IMR-90 (cell line): ENCODE data around the gene TCERG1L. TPM values are rescaled to one million over a fixed set of nuclear protein-coding genes. Genes with fewer than 3 reads are reported as not detected.

ENCODE experiments used
- ATAC-seq: fragments of 200-7000 bp; cut with Tn5 transposase; 2 replicates; pipeline ENCODE4 v1.9.1; 2020; ENCODE audit warnings: low read depth, mild to moderate bottlenecking, moderate library complexity
- BruUV-seq: library from RNA; stranded (reverse); fragments of 400-500 nt; replicated peaks from 2 replicates; lab custom pipeline; 2021; lab: Mats Ljungman, UMichigan
- CTCF ChIA-PET: fragments of 300-600 bp; formaldehyde crosslinking; extraction: SDS; loops from one replicate; lab custom pipeline; 2021; ENCODE audit warnings: antibody characterized with exemption; lab: Yijun Ruan, JAX
- POLR2A ChIA-PET: fragments of 300-600 bp; sonication (Branson Sonifier 250); formaldehyde crosslinking; loops from one replicate; lab custom pipeline; 2022; ENCODE audit warnings: antibody characterized with exemption; ENCODE audit not compliant: unreplicated experiment; lab: Charles Lee
- DNase-seq: peaks from one replicate; pipeline ENCODE4 v3.0.0; 2013
- H2AFZ ChIP-seq: replicated peaks from 2 replicates; pipeline ENCODE3; 2013; ENCODE audit warnings: low read length, mild to moderate bottlenecking; ENCODE audit not compliant: poor library complexity
- H2AK5ac ChIP-seq: 2 replicates; pipeline ENCODE4 v1.6.1; 2013; ENCODE audit warnings: low read depth, low read length, inconsistent platforms
- H2AK9ac ChIP-seq: replicated peaks from 2 replicates; pipeline ENCODE3; 2013; ENCODE audit warnings: mild to moderate bottlenecking, low read depth, low read length, moderate library complexity; ENCODE audit not compliant: poor library complexity
- H2BK120ac ChIP-seq: 2 replicates; pipeline ENCODE4 v1.6.1; 2013; ENCODE audit warnings: low read depth, low read length, inconsistent platforms
- H2BK15ac ChIP-seq: 3 replicates; pipeline ENCODE4 v1.6.1; 2013; ENCODE audit warnings: low read depth, low read length, inconsistent platforms
- H2BK20ac ChIP-seq: 2 replicates; pipeline ENCODE4 v1.6.1; 2013; ENCODE audit warnings: low read depth, mild to moderate bottlenecking, inconsistent platforms, low read length, moderate library complexity
- H2BK5ac ChIP-seq: 2 replicates; pipeline ENCODE4 v1.6.1; 2013; ENCODE audit warnings: mild to moderate bottlenecking, low read depth, low read length, inconsistent platforms; ENCODE audit not compliant: poor library complexity, severe bottlenecking
- H3K14ac ChIP-seq: replicated peaks from 2 replicates; pipeline ENCODE4 v1.6.1; 2013; ENCODE audit warnings: low read depth, low read length, inconsistent platforms
- H3K18ac ChIP-seq: 2 replicates; pipeline ENCODE4 v1.6.1; 2013; ENCODE audit warnings: low read depth, low read length, control low read depth
- H3K23ac ChIP-seq: 2 replicates; pipeline ENCODE4 v1.6.1; 2013; ENCODE audit warnings: low read depth, low read length, inconsistent platforms
- H3K27ac ChIP-seq: 2 replicates; pipeline ENCODE4 v1.5.1; 2013; ENCODE audit warnings: mild to moderate bottlenecking, control low read depth, low read length; ENCODE audit not compliant: insufficient read depth
- H3K27me3 ChIP-seq: 2 replicates; pipeline ENCODE4 v1.6.1; 2013; ENCODE audit warnings: low read length; ENCODE audit not compliant: control insufficient read depth, insufficient read depth
- H3K36me3 ChIP-seq: 2 replicates; pipeline ENCODE4 v1.6.1; 2013; ENCODE audit warnings: low read length, mixed read lengths; ENCODE audit not compliant: control insufficient read depth, insufficient read depth
- H3K4ac ChIP-seq: 2 replicates; pipeline ENCODE4 v1.6.1; 2013; ENCODE audit warnings: low read depth, low read length, inconsistent platforms
- H3K4me1 ChIP-seq: 2 replicates; pipeline ENCODE4 v1.6.1; 2013; ENCODE audit warnings: low read length, mixed read lengths; ENCODE audit not compliant: control insufficient read depth, insufficient read depth
- H3K4me2 ChIP-seq: 2 replicates; pipeline ENCODE4 v1.6.1; 2013; ENCODE audit warnings: low read depth, mild to moderate bottlenecking, control low read depth, low read length, moderate library complexity
- H3K4me3 ChIP-seq: 2 replicates; pipeline ENCODE4 v1.5.1; 2013; ENCODE audit warnings: low read depth, mild to moderate bottlenecking, control low read depth, low read length, moderate library complexity; ENCODE audit not compliant: insufficient read depth
- H3K56ac ChIP-seq: 2 replicates; pipeline ENCODE4 v1.6.1; 2013; ENCODE audit warnings: low read length, inconsistent platforms; ENCODE audit not compliant: insufficient read depth; ENCODE audit errors: extremely low read depth
- H3K79me1 ChIP-seq, 2 experiments: 2 replicates each; pipeline ENCODE4 v1.6.1; 2013; ENCODE audit warnings: low read length in 2 of 2, inconsistent platforms in 1 of 2, low read depth in 1 of 2
- H3K9ac ChIP-seq: 2 replicates; pipeline ENCODE4 v1.6.1; 2013; ENCODE audit warnings: low read depth, low read length, control low read depth
- H3K9me1 ChIP-seq: 2 replicates; pipeline ENCODE4 v1.6.1; 2013; ENCODE audit warnings: low read length, inconsistent platforms; ENCODE audit not compliant: insufficient read depth
- H3K9me3 ChIP-seq: 2 replicates; pipeline ENCODE4 v1.6.1; 2013; ENCODE audit warnings: low read length; ENCODE audit not compliant: control insufficient read depth, insufficient read depth
- H4K20me1 ChIP-seq: 2 replicates; pipeline ENCODE4 v1.6.1; 2013; ENCODE audit warnings: low read length, inconsistent platforms; ENCODE audit not compliant: insufficient read depth
- H4K5ac ChIP-seq: 2 replicates; pipeline ENCODE4 v1.6.1; 2013; ENCODE audit warnings: mild to moderate bottlenecking, low read depth, low read length, control low read depth
- H4K8ac ChIP-seq, 2 experiments: 2 replicates each; pipeline ENCODE4 v1.6.1; 2013; ENCODE audit warnings: low read depth in 2 of 2, low read length in 2 of 2, control low read depth in 1 of 2, inconsistent platforms in 1 of 2
- H4K91ac ChIP-seq: 2 replicates; pipeline ENCODE4 v1.6.1; 2013; ENCODE audit warnings: low read depth, low read length, inconsistent platforms; ENCODE audit not compliant: insufficient read depth
- BHLHE40 ChIP-seq: fragments of 150-350 bp; IDR thresholded peaks from 2 replicates; pipeline ENCODE4 v1.6.1; 2016; ENCODE audit warnings: mild to moderate bottlenecking, low read depth, low read length
- CEBPB ChIP-seq: IDR thresholded peaks from 2 replicates; pipeline ENCODE4 v1.6.1; 2012; ENCODE audit warnings: low read depth, low read length, improper control_type of control experiment
- CHD1 ChIP-seq: IDR thresholded peaks from 2 replicates; pipeline ENCODE4 v1.6.1; 2012; ENCODE audit warnings: low read depth, low read length, improper control_type of control experiment
- MAZ ChIP-seq: IDR thresholded peaks from 2 replicates; pipeline ENCODE4 v1.6.1; 2012; ENCODE audit warnings: low read depth, mild to moderate bottlenecking, low read length, improper control_type of control experiment, moderate library complexity, borderline replicate concordance
- MXI1 ChIP-seq: IDR thresholded peaks from 2 replicates; pipeline ENCODE4 v1.6.1; 2012; ENCODE audit warnings: low read depth, mild to moderate bottlenecking, low read length, moderate library complexity, borderline replicate concordance
- NFE2L2 ChIP-seq: fragments of 150-350 bp; IDR thresholded peaks from 2 replicates; pipeline ENCODE4 v1.6.1; 2016; ENCODE audit warnings: low read depth, mild to moderate bottlenecking, low read length
- RAD21 ChIP-seq: IDR thresholded peaks from 2 replicates; pipeline ENCODE4 v1.6.1; 2012; ENCODE audit warnings: low read length, improper control_type of control experiment
- WGBS, 2 experiments: methylation state at CpG; one replicate each; pipeline versions ENCODE4 v1.1.5 to v1.1.7; 2013; ENCODE audit warnings: missing lambda C conversion rate in 2 of 2; ENCODE audit not compliant: insufficient read length in 1 of 2; ENCODE audit errors: extremely low coverage in 2 of 2; 5-methylcytosine and 5-hydroxymethylcytosine counted together
- dilution Hi-C: fragments of 300-500 bp; cut with HindIII; formaldehyde crosslinking; loops from one replicate; pipeline ENCODE4 v1.14.3; 2018; ENCODE audit warnings: low sequenced_read_pairs; ENCODE audit not compliant: unreplicated experiment
- in situ Hi-C: fragments of 300-500 bp; cut with MboI; formaldehyde crosslinking; loops from 3 replicates; pipeline ENCODE4 v1.14.3; 2019; ENCODE audit warnings: low sequenced_read_pairs, inconsistent platforms, mixed read lengths
- intact Hi-C: fragments of 100-400 bp; cut with micrococcal nuclease; formaldehyde crosslinking; loops from 2 replicates; pipeline ENCODE4 v1.10.0; 2022
- polyA plus RNA-seq, 3 experiments: library from polyadenylated mRNA; depleted of rRNA; stranded (reverse); fragments of >200 nt; gene quantifications; 2 replicates each; pipeline ENCODE4 v1.2.3, GENCODE V29; 2012; ENCODE audit warnings: low replicate concordance in 1 of 3
- total RNA-seq: library from RNA; depleted of rRNA; stranded (reverse); fragments of >200 nt; gene quantifications from 2 replicates; pipeline ENCODE4 v1.2.3, GENCODE V29; 2012
- TF ChIP-seq, protein P1 (sequence below): fragments of 150-350 bp; IDR thresholded peaks from 2 replicates; pipeline ENCODE4 v1.6.1; 2016; ENCODE audit warnings: low read depth, mild to moderate bottlenecking, low read length, moderate library complexity, borderline replicate concordance

TCERG1L gene
- total and polyA plus RNA-seq, 2 of the 4 experiments (the other 2 are of a cell fraction) = not detected

DNA sequence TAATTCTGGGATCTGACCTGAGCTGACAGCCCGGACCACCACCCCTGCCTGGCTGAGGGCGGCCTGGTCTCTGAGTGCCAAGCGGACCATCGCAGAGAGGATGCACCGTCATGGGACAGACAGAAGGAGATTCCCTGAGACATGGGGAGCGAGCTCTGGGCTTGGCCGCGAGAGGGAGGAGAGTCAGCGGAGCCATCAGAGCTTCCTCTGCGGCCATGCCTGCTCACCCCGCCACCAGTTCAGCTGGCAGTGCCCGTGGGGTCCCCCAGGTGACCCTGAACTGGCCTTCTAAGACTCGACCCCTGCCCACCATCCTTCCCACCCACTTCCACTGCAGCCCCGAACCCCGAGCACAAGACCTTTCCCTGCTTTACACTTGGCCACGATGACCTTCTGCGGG, 152.8 kb downstream of the TCERG1L start:
- Histone ChIP-seq H3K27ac (no peak overlapping the region), H3K9me1 (no peaks in the 10 kb centered on the region), H4K91ac (no peak overlapping the region), H2BK15ac (no peak overlapping the region), H3K79me1 (no peaks in the 10 kb centered on the region), H3K9ac (no peak overlapping the region), H3K9me3 (peaks cover 53% of the 10 kb centered on the region), H3K4me1 (no peaks in the 10 kb centered on the region), H2AFZ (no peak overlapping the region), H4K20me1 (no peaks in the 10 kb centered on the region), H3K27me3 (no peaks in the 10 kb centered on the region), H2AK9ac (no peak overlapping the region), H2BK120ac (no peak overlapping the region), H3K36me3 (no peaks in the 10 kb centered on the region), H3K18ac (no peak overlapping the region), H2BK5ac (no peak overlapping the region), H3K23ac (no peak overlapping the region), H4K8ac (no peak overlapping the region), H3K56ac (no peak overlapping the region), H3K14ac (no peak overlapping the region), H3K4ac (no peak overlapping the region), H3K4me2 (no peak overlapping the region), H3K4me3 (no peak overlapping the region), H4K5ac (no peak overlapping the region), H2BK20ac (no peak overlapping the region), H2AK5ac (no peak overlapping the region)
- dilution Hi-C loops (no loop called here), in situ Hi-C loops (no loop called here), intact Hi-C loops (no loop called here)
- no TSS peak for BruUV-seq
- DNase-seq (no peak), ATAC-seq (no peak)
- 76% methylated on average over 9 of the region's 17 CpGs; no CpG with 5 or more reads in 1 of the 2 experiments for WGBS, 2 experiments
- ChIA-PET CTCF (no interaction called here), POLR2A (no interaction called here)
- TF ChIP-seq BHLHE40 (no peak), CHD1 (no peak), MAZ (no peak), CEBPB (no peak), RAD21 (no peak), MXI1 (no peak), NFE2L2 (no peak)
- TF ChIP-seq, protein P1, sequence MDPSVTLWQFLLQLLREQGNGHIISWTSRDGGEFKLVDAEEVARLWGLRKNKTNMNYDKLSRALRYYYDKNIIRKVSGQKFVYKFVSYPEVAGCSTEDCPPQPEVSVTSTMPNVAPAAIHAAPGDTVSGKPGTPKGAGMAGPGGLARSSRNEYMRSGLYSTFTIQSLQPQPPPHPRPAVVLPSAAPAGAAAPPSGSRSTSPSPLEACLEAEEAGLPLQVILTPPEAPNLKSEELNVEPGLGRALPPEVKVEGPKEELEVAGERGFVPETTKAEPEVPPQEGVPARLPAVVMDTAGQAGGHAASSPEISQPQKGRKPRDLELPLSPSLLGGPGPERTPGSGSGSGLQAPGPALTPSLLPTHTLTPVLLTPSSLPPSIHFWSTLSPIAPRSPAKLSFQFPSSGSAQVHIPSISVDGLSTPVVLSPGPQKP = no peak
